Activated naive CD8-positive, alpha-beta T cell treated with anti-CD3 and anti-CD28 coated beads, Interleukin-2, amount 10 ng/mL, durations not matched to agents 7 days and 5 days (primary cell): ENCODE results near the gene STAM. TPM values are rescaled to one million over a fixed set of nuclear protein-coding genes. Genes with fewer than 3 reads are reported as not detected.

Experiments
- ATAC-seq: fragments of 150-1000 bp; cut with Tn5 transposase; one replicate; pipeline ENCODE4 v1.10.0; 2021; ENCODE audit warnings: low read depth, moderate library complexity
- POLR2A ChIA-PET: fragments of 350-600 bp; sonication (Branson Sonifier 250); formaldehyde crosslinking; loops from one replicate; lab custom pipeline; 2021; ENCODE audit warnings: antibody characterized with exemption; lab: Charles Lee
- DNase-seq: peaks from one replicate; pipeline ENCODE4 v3.0.0; 2021
- H3K27ac Mint-ChIP-seq: one replicate; pipeline ENCODE4 v1.8.0; 2022; ENCODE audit warnings: mild to moderate bottlenecking, mixed read lengths
- H3K27me3 Mint-ChIP-seq: one replicate; pipeline ENCODE4 v1.8.0; 2022; ENCODE audit warnings: mild to moderate bottlenecking, moderate library complexity, mixed read lengths
- H3K36me3 Mint-ChIP-seq: one replicate; pipeline ENCODE4 v1.8.0; 2021; ENCODE audit warnings: mild to moderate bottlenecking, mixed read lengths
- H3K4me1 Mint-ChIP-seq: one replicate; pipeline ENCODE4 v1.8.0; 2021; ENCODE audit warnings: mixed read lengths
- H3K4me3 Mint-ChIP-seq: one replicate; pipeline ENCODE4 v1.8.0; 2022; ENCODE audit warnings: mild to moderate bottlenecking, moderate library complexity, mixed read lengths
- H3K9me3 Mint-ChIP-seq: one replicate; pipeline ENCODE4 v1.8.0; 2021; ENCODE audit warnings: mixed read lengths
- total RNA-seq, 2 experiments: library from RNA; stranded (reverse); gene quantifications; one replicate each; pipeline ENCODE4 v1.2.3, GENCODE V29; 2021

Gene STAM
- total RNA-seq, 2 experiments from 2014 or later = 20.0 to 23.1 TPM

DNA sequence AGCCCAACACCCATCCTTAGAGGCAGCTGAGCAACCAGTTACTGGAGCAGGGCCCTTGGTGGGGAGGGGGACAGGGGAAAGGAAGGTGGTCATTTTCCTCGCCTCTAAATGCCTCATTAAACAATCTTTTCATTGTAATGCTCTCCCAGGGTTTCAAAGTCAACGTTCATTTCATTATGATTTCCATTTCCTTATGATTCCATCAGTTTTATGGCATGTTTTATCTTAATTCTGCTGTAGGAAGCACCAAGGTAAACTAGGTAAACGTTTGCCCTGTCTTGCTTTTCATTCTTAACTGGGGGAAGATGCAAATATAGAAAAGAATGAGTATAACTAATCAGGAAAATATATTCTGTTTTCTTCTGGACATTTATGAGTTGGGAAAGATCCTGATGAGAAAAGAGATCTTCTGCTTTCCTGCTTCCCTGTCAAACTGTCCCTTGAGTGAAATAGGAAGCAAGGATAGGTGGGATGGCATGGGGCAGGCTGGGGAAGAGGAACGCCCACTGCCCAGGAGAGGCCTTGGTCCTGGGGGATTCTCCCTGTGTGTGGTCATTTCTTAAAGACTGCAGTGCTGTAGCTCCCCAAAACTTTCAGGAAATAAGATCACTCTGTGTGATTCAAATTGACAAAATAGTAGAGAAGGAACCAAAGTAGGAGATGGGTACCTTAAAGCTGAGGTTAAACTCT, 87.5 kb downstream of the STAM start:
- H3K27me3 Mint-ChIP-seq = no peaks in the 10 kb centered on the region
- POLR2A ChIA-PET = no interaction called here
- H3K27ac Mint-ChIP-seq = no peak overlapping the region
- DNase-seq = no peak
- no peak overlapping the region for H3K4me3 Mint-ChIP-seq
- no peak for ATAC-seq
- H3K4me1 Mint-ChIP-seq = no peaks in the 10 kb centered on the region
- no peaks in the 10 kb centered on the region for H3K9me3 Mint-ChIP-seq
- no peaks in the 10 kb centered on the region for H3K36me3 Mint-ChIP-seq

DNA sequence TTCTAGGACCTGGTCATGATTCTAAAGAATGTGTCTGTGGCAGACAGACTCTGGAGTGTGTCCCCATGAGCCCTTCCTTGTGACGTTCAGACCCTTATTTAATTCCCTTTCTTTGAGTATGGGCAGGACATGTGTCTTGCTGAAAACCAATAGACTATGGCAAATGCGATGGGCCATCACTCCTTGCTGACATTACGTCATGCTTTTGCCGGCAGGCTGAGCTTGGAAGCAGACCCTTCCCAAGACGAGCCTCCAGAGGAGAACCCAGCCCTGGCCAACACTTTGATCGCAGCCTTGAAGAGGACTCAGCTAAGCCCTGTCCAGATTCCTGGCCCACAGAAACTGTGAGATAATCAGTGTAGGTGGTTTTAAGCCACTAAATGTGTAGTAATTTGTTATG, 89.7 kb downstream of the STAM start:
- no peaks in the 10 kb centered on the region for H3K36me3 Mint-ChIP-seq
- H3K4me1 Mint-ChIP-seq = no peaks in the 10 kb centered on the region
- DNase-seq = no peak
- no peaks in the 10 kb centered on the region for H3K27me3 Mint-ChIP-seq
- no peaks in the 10 kb centered on the region for H3K9me3 Mint-ChIP-seq
- POLR2A ChIA-PET = no interaction called here
- no peak overlapping the region for H3K27ac Mint-ChIP-seq
- ATAC-seq = no peak
- no peak overlapping the region for H3K4me3 Mint-ChIP-seq

GRCh38 chr10:17734432-17735080, 90.6 kb downstream of the STAM start:
- POLR2A ChIA-PET = no interaction called here
- ATAC-seq (no peak), DNase-seq (no peak)
- Mint-ChIP-seq H3K36me3 (no peaks in the 10 kb centered on the region), H3K4me1 (no peaks in the 10 kb centered on the region), H3K4me3 (no peak overlapping the region), H3K27ac (no peak overlapping the region), H3K27me3 (no peaks in the 10 kb centered on the region), H3K9me3 (no peaks in the 10 kb centered on the region)

DNA sequence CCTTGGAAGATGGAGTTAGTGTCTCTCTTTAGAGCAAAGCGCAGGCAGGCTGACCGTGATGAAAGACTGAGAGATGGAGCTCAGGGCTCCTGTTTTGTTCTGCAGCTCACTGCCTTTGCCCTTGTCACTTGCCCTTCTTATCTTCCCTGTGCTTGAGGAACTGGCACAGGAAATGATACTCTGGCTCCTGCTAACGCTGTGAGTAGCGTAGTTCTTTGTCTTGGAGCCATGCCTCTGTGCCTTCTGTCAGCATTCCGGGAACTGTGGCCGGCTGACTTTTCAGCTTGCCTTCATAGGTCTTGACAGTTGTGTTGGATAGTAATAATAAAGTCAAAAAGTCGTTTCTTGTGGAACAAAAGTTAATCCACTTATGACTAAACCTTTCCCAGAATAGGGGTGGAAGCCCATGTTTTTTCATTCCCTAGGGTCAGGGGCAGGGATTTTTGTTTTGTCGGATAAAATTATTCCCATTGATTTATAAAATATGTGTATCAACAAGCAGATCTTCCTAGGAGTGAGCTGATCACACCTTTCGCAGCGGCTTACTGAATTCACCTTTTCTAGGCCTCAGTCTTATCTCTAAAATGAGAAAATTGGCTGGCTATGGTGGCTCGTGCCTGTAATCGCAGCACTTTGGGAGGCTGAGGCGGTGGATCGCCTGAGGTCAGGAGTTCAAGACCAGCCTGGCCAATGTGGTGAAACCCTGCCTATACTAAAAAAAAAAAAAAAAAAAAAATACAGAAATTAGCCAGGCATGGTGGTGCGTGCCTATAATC, 91.4 kb downstream of the STAM start:
- POLR2A ChIA-PET = no interaction called here
- Mint-ChIP-seq H3K9me3 (no peaks in the 10 kb centered on the region), H3K27me3 (no peaks in the 10 kb centered on the region), H3K4me3 (no peak overlapping the region), H3K27ac (no peak overlapping the region), H3K4me1 (no peaks in the 10 kb centered on the region), H3K36me3 (no peaks in the 10 kb centered on the region)
- no peak for DNase-seq
- no peak for ATAC-seq

DNA sequence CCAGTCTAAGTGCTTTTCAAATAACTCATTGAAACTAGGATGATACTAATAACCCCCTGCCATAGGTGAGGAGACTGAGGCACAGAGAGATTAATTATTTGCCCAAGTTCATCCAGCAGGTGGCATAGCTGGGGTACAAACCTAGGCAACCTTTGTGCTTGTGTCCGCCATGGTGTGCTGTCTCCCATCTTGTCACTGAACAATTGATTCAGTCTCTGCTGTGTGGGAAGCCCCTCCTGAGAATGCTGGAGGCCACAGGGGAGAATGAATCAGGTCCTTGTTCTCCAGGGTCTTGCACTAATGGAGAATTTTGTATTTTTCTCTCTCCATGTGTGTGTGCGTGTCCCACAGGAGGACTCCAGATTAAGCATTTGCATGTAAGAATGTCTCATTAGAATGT, 92.3 kb downstream of the STAM start:
- H3K4me3 Mint-ChIP-seq = no peak overlapping the region
- DNase-seq (no peak), ATAC-seq (no peak)
- H3K27me3 Mint-ChIP-seq = no peaks in the 10 kb centered on the region
- POLR2A ChIA-PET = no interaction called here
- no peaks in the 10 kb centered on the region for H3K9me3 Mint-ChIP-seq
- H3K27ac Mint-ChIP-seq = no peak overlapping the region
- H3K36me3 Mint-ChIP-seq = no peaks in the 10 kb centered on the region
- no peaks in the 10 kb centered on the region for H3K4me1 Mint-ChIP-seq

DNA sequence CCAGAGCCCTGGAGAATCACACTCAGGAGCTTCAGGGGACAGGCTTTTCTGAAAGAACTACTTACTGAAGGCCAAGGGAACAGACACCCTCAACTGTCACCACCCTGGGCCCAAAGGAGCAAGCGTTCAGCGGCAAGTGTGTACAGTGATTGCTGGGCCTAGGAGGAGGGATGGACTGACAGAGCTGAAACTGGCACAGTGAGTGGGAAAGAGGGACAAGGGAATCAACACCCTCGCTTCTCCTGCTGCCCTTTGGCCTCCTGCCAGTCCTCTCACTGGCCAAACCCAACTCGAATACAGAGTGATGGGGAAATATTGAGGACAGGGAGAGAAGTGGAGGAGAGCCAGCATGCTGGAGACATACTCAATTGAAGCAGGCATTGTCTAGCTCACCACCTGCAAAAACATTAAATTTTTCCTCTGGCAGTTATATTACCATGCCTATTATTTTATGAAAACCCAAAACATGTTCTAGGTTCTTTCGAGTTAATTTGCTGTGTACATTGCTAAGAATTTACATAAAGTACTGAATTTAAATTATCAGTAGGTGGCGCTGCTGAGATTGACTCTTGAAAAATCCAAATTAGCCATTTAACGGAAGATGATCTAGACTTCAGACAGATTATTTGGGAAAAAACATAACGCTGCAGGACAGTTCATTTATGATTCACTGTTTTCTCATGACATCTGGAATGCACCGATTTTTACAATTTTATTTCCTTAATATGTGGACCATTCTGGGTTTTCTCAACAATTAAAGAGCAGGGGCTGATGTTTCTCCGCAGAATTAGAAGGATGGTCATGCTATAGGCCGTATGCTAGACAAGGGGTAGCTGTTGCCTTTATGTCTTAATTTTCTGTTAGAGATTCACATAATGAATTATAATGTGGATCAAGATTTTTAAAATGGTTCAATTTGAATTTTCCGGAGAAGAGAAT, 93.3 kb downstream of the STAM start:
- H3K27ac Mint-ChIP-seq = no peak overlapping the region
- H3K27me3 Mint-ChIP-seq = no peaks in the 10 kb centered on the region
- no peaks in the 10 kb centered on the region for H3K36me3 Mint-ChIP-seq
- DNase-seq (no peak), ATAC-seq (no peak)
- H3K9me3 Mint-ChIP-seq = no peaks in the 10 kb centered on the region
- H3K4me3 Mint-ChIP-seq = no peak overlapping the region
- POLR2A ChIA-PET = no interaction called here
- H3K4me1 Mint-ChIP-seq = no peaks in the 10 kb centered on the region

DNA sequence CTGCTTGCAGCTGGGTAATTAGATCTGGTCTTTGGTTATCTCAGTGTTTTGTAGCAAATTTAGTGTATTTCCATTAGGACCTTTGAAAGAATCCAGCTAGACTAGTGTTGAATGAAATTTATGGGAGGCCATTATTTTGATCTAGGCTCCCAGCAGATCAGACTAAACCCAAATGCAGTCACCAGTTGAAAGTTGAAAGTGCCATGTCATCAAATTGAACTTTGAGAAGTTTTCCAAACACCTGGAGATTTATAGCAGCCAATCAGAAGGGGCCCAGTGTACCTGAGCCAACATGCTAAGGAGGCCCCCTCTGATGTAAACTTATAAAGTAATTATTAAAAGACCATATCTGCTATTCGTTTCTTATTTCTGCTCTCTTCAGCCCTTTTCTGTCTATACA, 96.7 kb downstream of the STAM start:
- DNase-seq (no peak), ATAC-seq (no peak)
- POLR2A ChIA-PET = no interaction called here
- peaks cover 14% of the 10 kb centered on the region for H3K4me1 Mint-ChIP-seq
- H3K36me3 Mint-ChIP-seq = no peaks in the 10 kb centered on the region
- H3K27me3 Mint-ChIP-seq = no peaks in the 10 kb centered on the region
- H3K4me3 Mint-ChIP-seq = no peak overlapping the region
- H3K9me3 Mint-ChIP-seq = no peaks in the 10 kb centered on the region
- no peak overlapping the region for H3K27ac Mint-ChIP-seq

DNA sequence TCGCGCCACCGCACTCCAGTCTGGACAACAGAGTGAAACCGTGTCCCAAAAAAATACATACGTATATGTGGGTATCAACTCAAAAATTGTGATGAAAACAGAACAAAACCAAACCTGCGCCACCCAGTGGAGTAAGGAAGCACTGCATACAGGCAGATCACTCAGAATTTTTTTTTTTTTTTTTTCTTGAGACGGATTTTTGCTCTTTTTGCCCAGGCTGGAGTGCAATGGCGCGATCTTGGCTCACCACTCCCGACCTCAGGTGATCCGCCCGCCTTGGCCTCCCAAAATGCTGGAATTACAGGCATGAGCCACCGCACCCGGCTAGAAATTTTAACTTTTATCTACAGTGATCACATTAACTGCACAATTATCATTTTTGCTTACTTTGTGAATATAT, 99.0 kb downstream of the STAM start:
- no peak for ATAC-seq
- no peaks in the 10 kb centered on the region for H3K27me3 Mint-ChIP-seq
- POLR2A ChIA-PET = no interaction called here

GRCh38 chr10:17743437-17743836, 99.5 kb downstream of the STAM start:
- POLR2A ChIA-PET = no interaction called here
- Mint-ChIP-seq H3K27me3 (no peaks in the 10 kb centered on the region), H3K9me3 (no peaks in the 10 kb centered on the region), H3K36me3 (no peaks in the 10 kb centered on the region), H3K4me3 (no peak overlapping the region), H3K4me1 (peaks cover 14% of the 10 kb centered on the region), H3K27ac (no peak overlapping the region)
- ATAC-seq = no peak
- DNase-seq = no peak

More for the DNA sequence above, 99.0 kb downstream of the STAM start:
- H3K9me3 Mint-ChIP-seq = no peaks in the 10 kb centered on the region
- H3K36me3 Mint-ChIP-seq = no peaks in the 10 kb centered on the region
- H3K4me3 Mint-ChIP-seq = no peak overlapping the region
- DNase-seq = peak; percentile 70
- no peak overlapping the region for H3K27ac Mint-ChIP-seq
- peaks cover 14% of the 10 kb centered on the region for H3K4me1 Mint-ChIP-seq

DNA sequence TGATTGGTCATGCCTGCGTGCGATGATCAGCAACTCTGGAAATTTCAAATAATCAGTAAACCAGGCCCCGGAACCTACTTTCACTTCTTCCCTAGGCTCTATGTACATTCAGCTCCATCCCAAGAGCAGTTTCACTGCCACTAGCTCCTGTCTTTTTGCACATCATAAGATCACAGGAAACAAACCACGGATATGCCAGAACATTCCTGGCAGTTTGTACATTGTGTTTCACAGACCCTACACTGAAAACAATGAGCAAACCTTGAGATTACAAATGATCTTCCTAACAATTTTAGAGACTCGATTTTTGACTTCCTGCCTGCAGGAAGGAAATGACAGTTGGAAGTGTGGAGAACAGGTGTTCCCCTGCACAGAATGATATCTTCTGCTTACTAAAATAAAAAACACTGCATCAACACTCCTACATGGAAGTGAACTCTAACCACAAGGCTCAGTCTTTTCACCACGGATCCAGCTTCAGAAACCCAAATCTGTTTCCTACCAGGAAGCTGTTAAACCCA, 100.5 kb downstream of the STAM start:
- Mint-ChIP-seq H3K4me1 (peaks cover 14% of the 10 kb centered on the region), H3K36me3 (no peaks in the 10 kb centered on the region), H3K4me3 (peak overlapping the region; percentile 1), H3K9me3 (no peaks in the 10 kb centered on the region), H3K27ac (peak overlapping the region; percentile 3), H3K27me3 (no peaks in the 10 kb centered on the region)
- POLR2A ChIA-PET = no interaction called here
- no peak for ATAC-seq
- no peak for DNase-seq

DNA sequence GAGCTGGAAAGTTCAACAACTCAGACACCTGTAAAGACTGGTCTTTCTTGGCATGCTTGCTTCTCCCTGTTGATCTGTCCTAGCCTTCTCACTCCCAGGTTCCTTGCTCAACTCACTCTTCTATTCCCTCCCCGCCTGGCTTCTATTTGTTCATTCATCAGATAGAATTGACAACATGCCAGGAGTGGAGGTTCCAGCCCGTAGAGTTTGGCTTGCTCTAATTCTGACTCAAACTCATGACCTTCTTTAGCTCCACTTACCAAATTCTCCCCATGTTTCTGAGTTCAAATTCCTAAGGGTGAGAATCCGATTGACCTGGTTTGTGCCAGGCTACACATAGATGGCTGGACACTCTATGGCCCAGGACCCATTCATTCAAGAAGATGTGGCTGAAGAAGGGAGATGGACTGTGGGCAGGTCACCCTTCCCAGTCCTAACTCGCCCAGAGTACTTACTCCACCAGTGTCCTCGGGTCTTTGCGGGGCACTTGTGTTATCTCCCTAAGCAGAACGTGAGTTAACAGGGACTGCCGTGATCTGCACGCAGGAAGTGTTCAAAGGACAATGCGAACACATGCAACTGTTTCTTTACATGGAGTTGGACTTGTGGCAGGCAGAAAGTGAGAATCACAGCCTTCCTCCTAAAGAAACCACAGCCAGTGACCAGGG, 104.1 kb downstream of the STAM start:
- no peaks in the 10 kb centered on the region for H3K27me3 Mint-ChIP-seq
- no peaks in the 10 kb centered on the region for H3K36me3 Mint-ChIP-seq
- ATAC-seq (no peak), DNase-seq (no peak)
- H3K4me3 Mint-ChIP-seq = no peak overlapping the region
- peak overlapping the region; percentile 7 for H3K27ac Mint-ChIP-seq
- POLR2A ChIA-PET = interaction anchor here (0.7 kb wide), 1 partner anchor 72 kb away, joined by 3 read pairs; no protein-coding TSS in a partner anchor
- peaks cover 10% of the 10 kb centered on the region for H3K4me1 Mint-ChIP-seq
- H3K9me3 Mint-ChIP-seq = no peaks in the 10 kb centered on the region

- no peak overlapping the region for H3K4me3 Mint-ChIP-seq
- POLR2A ChIA-PET = no interaction called here
- no peak for ATAC-seq
Measured at GRCh38 chr10:17749890-17750289, 105.9 kb downstream of the STAM start.

More at GRCh38 chr10:17749890-17750289, 105.9 kb downstream of the STAM start:
- Mint-ChIP-seq H3K4me1 (no peaks in the 10 kb centered on the region), H3K36me3 (no peaks in the 10 kb centered on the region), H3K27me3 (peaks cover 2% of the 10 kb centered on the region), H3K27ac (no peak overlapping the region), H3K9me3 (no peaks in the 10 kb centered on the region)
- no peak for DNase-seq
